GM12878 (cell line): ENCODE results near the gene WDFY3. TPM values are rescaled to one million over a fixed set of nuclear protein-coding genes. Genes with fewer than 3 reads are reported as not detected.

Experiments used
- ATAC-seq: fragments of 200-7000 bp; cut with Tn5 transposase; 3 replicates; pipeline ENCODE4 v1.9.1; 2020; ENCODE audit warnings: mild to moderate bottlenecking, moderate library complexity
- BruUV-seq: library from RNA; stranded (reverse); fragments of 400-500 nt; replicated peaks from 2 replicates; lab custom pipeline; 2021; lab: Mats Ljungman, UMichigan
- CTCF ChIA-PET: fragments of 300-600 bp; sonication (Branson Sonifier 250); formaldehyde crosslinking; extraction: SDS; loops from one replicate; lab custom pipeline; 2021; ENCODE audit warnings: inconsistent platforms; lab: Yijun Ruan, JAX
- POLR2A ChIA-PET: fragments of 350-600 bp; formaldehyde crosslinking; extraction: SDS; loops from one replicate; lab custom pipeline; 2021; ENCODE audit warnings: inconsistent platforms; lab: Charles Lee
- RAD21 ChIA-PET: fragments of 300-600 bp; sonication (Branson Sonifier 250); formaldehyde crosslinking; loops from one replicate; lab custom pipeline; 2023; ENCODE audit warnings: antibody characterized with exemption; ENCODE audit not compliant: unreplicated experiment; lab: Charles Lee
- SMC1A ChIA-PET: fragments of 300-600 bp; sonication (Branson Sonifier 250); formaldehyde crosslinking; loops from one replicate; lab custom pipeline; 2023; ENCODE audit not compliant: unreplicated experiment, uncharacterized antibody; lab: Charles Lee
- DNase-seq: peaks from one replicate; pipeline ENCODE4 v3.0.0-alpha.2; 2011; ENCODE audit warnings: low read depth, low spot score
- FAIRE-seq: peaks from 3 replicates; lab custom pipeline; 2011; peaks lifted over from hg19 to GRCh38; lab: Jason Lieb, UNC
- H2AFZ ChIP-seq: 2 replicates; pipeline ENCODE4 v1.6.0; 2011; ENCODE audit warnings: low read depth, low read length, control low read depth; ENCODE audit not compliant: control insufficient read depth
- H3K27ac ChIP-seq: 2 replicates; pipeline ENCODE4 v1.5.1; 2011; ENCODE audit warnings: control low read depth; ENCODE audit not compliant: control insufficient read depth, insufficient read depth
- H3K27me3 ChIP-seq, 2 experiments: replicated peaks in 1 of 2; 2 replicates each; pipeline versions ENCODE4 v1.6.0 to v1.6.1; 2011; ENCODE audit warnings: low read length in 1 of 2; ENCODE audit not compliant: control insufficient read depth in 2 of 2, insufficient read depth in 2 of 2
- H3K36me3 ChIP-seq, 2 experiments: 2 replicates each; pipeline ENCODE4 v1.5.1; 2011; ENCODE audit warnings: low read length in 1 of 2; ENCODE audit not compliant: control insufficient read depth in 2 of 2, insufficient read depth in 2 of 2
- H3K4me1 ChIP-seq: 2 replicates; pipeline ENCODE4 v1.6.1; 2011; ENCODE audit warnings: mild to moderate bottlenecking, low read length, moderate library complexity, mixed read lengths; ENCODE audit not compliant: control insufficient read depth, insufficient read depth
- H3K4me2 ChIP-seq: 2 replicates; pipeline ENCODE4 v1.6.0; 2011; ENCODE audit warnings: control low read depth; ENCODE audit not compliant: control insufficient read depth, insufficient read depth
- H3K4me3 ChIP-seq: fragments of 200-600 bp; sonication (generic); 2 replicates; pipeline ENCODE4 v1.5.1; 2016
- H3K79me2 ChIP-seq: 2 replicates; pipeline ENCODE4 v1.6.0; 2011; ENCODE audit warnings: low read length; ENCODE audit not compliant: control insufficient read depth, insufficient read depth
- H3K9ac ChIP-seq: 2 replicates; pipeline ENCODE4 v1.8.0; 2011; ENCODE audit warnings: low read length, control low read depth, mixed read lengths; ENCODE audit not compliant: control insufficient read depth, insufficient read depth
- H3K9me3 ChIP-seq: replicated peaks from 3 replicates; pipeline ENCODE4 v1.5.1; 2011; ENCODE audit warnings: mild to moderate bottlenecking, low read length; ENCODE audit not compliant: control insufficient read depth, insufficient read depth
- H4K20me1 ChIP-seq: 2 replicates; pipeline ENCODE4 v1.6.0; 2011; ENCODE audit not compliant: control insufficient read depth, insufficient read depth
- HDAC6 ChIP-seq: fragments of 200-600 bp; sonication (generic); IDR thresholded peaks from one replicate; pipeline ENCODE4 v1.8.0; 2017; ENCODE audit warnings: antibody characterized with exemption; ENCODE audit not compliant: unreplicated experiment
- SP1 ChIP-seq: IDR thresholded peaks from one replicate; pipeline ENCODE4 v1.6.1; 2011; ENCODE audit warnings: low read depth, low read length
- WGBS: methylation state at CpG from one replicate; pipeline ENCODE4 v1.1.6; 2016; ENCODE audit warnings: low lambda C conversion rate; ENCODE audit not compliant: insufficient replicate concordance, insufficient coverage; ENCODE audit errors: missing lambda C conversion rate; 5-methylcytosine and 5-hydroxymethylcytosine counted together
- in situ Hi-C: fragments of 300-500 bp; cut with MboI; formaldehyde crosslinking; loops from 9 replicates; pipeline ENCODE4 v1.14.3; 2018; ENCODE audit warnings: mixed read lengths
- intact Hi-C: fragments of 100-400 bp; cut with micrococcal nuclease; formaldehyde crosslinking; loops from one replicate; pipeline ENCODE4 v1.14.2; 2022; ENCODE audit not compliant: unreplicated experiment
- polyA plus RNA-seq, 11 experiments: library from polyadenylated mRNA; depleted of rRNA in 4 of 11; unstranded in 6 of 11; stranded (reverse) in 5 of 11; fragments of >200 nt; fragmentation: Nextera tagmentation in 4 of 11; fragmentation: Illumina TruSeq in 1 of 11; extraction: Ambion mirVana in 4 of 11; extraction: Trizol in 1 of 11; gene quantifications; 1 replicate in 1 of 11; 2 replicates in 10 of 11; pipeline versions ENCODE4 v1.2.1 to v1.2.3, GENCODE V29; 2011 to 2016; ENCODE audit warnings: inconsistent platforms in 2 of 11, missing spikeins in 2 of 11, low read depth in 1 of 11
- total RNA-seq, 4 experiments: library from RNA; depleted of rRNA in 3 of 4; stranded (reverse); fragments of >200 nt in 3 of 4; fragmentation: Illumina TruSeq in 1 of 4; extraction: Trizol in 1 of 4; gene quantifications; 2 replicates each; pipeline versions ENCODE4 v1.2.1 to v1.2.3, GENCODE V29; 2013 to 2021
- TF ChIP-seq, protein P1 (sequence below): fragments of 450-650 bp; formaldehyde crosslinking; IDR thresholded peaks from 2 replicates; pipeline ENCODE4 v1.4.0; 2020; ENCODE audit warnings: mild to moderate bottlenecking, moderate library complexity
- TF ChIP-seq, protein P2 (sequence below): fragments of 450-650 bp; IDR thresholded peaks from 2 replicates; pipeline ENCODE4 v1.6.1; 2017; ENCODE audit warnings: borderline replicate concordance
- TF ChIP-seq, protein P3 (sequence below): IDR thresholded peaks from 2 replicates; pipeline ENCODE4 v1.6.1; 2012; ENCODE audit warnings: improper control_type of control experiment, low read depth, low read length; ENCODE audit not compliant: insufficient replicate concordance
- TF ChIP-seq, protein P4 (sequence below): fragments of 450-650 bp; IDR thresholded peaks from 2 replicates; pipeline ENCODE4 v1.6.1; 2016; ENCODE audit warnings: mild to moderate bottlenecking
- TF ChIP-seq, protein P5 (sequence below): IDR thresholded peaks from 2 replicates; pipeline ENCODE4 v1.6.1; 2012; ENCODE audit warnings: low read depth, low read length, improper control_type of control experiment

The WDFY3 gene
- total and polyA plus RNA-seq, 10 of the 15 experiments (the other 5 are each of a cell fraction or from before 2014, with no cell fraction given) = 0.01 to 0.23 (median 0.12) TPM; not detected in 2

DNA sequence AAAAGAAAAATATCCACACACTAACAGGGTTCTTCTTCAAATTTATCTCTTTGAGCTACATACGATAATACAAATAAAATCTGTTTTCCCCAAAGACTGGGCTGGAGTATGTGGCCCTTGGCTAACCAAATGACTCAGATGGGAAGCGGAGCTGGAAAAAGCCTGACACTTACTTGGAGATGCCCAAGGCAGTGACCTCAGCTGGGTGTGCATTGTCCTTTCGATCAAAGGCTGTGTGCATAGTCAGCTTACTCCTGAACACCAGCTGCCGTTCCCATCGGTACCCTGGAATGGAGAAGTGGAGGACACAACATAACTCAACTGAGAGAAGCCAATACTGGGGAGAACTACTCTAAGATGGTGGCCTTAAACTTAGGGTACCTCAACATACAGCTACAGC is 288.5 kb downstream of the WDFY3 start (continued):
- TF ChIP-seq, protein P1, sequence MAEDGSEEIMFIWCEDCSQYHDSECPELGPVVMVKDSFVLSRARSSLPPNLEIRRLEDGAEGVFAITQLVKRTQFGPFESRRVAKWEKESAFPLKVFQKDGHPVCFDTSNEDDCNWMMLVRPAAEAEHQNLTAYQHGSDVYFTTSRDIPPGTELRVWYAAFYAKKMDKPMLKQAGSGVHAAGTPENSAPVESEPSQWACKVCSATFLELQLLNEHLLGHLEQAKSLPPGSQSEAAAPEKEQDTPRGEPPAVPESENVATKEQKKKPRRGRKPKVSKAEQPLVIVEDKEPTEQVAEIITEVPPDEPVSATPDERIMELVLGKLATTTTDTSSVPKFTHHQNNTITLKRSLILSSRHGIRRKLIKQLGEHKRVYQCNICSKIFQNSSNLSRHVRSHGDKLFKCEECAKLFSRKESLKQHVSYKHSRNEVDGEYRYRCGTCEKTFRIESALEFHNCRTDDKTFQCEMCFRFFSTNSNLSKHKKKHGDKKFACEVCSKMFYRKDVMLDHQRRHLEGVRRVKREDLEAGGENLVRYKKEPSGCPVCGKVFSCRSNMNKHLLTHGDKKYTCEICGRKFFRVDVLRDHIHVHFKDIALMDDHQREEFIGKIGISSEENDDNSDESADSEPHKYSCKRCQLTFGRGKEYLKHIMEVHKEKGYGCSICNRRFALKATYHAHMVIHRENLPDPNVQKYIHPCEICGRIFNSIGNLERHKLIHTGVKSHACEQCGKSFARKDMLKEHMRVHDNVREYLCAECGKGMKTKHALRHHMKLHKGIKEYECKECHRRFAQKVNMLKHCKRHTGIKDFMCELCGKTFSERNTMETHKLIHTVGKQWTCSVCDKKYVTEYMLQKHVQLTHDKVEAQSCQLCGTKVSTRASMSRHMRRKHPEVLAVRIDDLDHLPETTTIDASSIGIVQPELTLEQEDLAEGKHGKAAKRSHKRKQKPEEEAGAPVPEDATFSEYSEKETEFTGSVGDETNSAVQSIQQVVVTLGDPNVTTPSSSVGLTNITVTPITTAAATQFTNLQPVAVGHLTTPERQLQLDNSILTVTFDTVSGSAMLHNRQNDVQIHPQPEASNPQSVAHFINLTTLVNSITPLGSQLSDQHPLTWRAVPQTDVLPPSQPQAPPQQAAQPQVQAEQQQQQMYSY (CRISPR knock-in tag) = no peak
- no peak for TF ChIP-seq SP1
- TF ChIP-seq, protein P2, sequence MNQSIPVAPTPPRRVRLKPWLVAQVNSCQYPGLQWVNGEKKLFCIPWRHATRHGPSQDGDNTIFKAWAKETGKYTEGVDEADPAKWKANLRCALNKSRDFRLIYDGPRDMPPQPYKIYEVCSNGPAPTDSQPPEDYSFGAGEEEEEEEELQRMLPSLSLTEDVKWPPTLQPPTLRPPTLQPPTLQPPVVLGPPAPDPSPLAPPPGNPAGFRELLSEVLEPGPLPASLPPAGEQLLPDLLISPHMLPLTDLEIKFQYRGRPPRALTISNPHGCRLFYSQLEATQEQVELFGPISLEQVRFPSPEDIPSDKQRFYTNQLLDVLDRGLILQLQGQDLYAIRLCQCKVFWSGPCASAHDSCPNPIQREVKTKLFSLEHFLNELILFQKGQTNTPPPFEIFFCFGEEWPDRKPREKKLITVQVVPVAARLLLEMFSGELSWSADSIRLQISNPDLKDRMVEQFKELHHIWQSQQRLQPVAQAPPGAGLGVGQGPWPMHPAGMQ = no peak

DNA sequence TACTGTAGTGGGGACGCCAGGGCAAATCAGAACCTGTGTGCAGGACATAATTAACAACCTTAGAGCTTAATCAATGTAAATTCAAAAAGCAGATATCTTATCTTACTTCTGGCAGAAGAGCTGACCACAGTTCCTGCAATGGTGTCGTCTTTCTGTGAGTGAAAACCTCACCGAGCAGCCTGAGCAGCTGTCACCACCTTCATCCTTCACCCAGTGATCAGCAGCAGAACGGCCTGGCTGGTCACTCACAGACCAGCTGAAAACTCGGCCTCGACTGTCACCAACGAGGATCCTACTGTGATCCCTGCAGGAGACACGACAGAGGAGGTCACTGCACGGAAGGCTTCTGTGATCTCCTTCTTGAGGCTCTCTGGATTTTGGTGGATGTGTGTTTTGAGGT is 289.4 kb downstream of the WDFY3 start:
- POLR2A ChIA-PET = no interaction called here
- in situ Hi-C loops = no loop called here
- intact Hi-C loops = no loop called here
- TF ChIP-seq, protein P3, sequence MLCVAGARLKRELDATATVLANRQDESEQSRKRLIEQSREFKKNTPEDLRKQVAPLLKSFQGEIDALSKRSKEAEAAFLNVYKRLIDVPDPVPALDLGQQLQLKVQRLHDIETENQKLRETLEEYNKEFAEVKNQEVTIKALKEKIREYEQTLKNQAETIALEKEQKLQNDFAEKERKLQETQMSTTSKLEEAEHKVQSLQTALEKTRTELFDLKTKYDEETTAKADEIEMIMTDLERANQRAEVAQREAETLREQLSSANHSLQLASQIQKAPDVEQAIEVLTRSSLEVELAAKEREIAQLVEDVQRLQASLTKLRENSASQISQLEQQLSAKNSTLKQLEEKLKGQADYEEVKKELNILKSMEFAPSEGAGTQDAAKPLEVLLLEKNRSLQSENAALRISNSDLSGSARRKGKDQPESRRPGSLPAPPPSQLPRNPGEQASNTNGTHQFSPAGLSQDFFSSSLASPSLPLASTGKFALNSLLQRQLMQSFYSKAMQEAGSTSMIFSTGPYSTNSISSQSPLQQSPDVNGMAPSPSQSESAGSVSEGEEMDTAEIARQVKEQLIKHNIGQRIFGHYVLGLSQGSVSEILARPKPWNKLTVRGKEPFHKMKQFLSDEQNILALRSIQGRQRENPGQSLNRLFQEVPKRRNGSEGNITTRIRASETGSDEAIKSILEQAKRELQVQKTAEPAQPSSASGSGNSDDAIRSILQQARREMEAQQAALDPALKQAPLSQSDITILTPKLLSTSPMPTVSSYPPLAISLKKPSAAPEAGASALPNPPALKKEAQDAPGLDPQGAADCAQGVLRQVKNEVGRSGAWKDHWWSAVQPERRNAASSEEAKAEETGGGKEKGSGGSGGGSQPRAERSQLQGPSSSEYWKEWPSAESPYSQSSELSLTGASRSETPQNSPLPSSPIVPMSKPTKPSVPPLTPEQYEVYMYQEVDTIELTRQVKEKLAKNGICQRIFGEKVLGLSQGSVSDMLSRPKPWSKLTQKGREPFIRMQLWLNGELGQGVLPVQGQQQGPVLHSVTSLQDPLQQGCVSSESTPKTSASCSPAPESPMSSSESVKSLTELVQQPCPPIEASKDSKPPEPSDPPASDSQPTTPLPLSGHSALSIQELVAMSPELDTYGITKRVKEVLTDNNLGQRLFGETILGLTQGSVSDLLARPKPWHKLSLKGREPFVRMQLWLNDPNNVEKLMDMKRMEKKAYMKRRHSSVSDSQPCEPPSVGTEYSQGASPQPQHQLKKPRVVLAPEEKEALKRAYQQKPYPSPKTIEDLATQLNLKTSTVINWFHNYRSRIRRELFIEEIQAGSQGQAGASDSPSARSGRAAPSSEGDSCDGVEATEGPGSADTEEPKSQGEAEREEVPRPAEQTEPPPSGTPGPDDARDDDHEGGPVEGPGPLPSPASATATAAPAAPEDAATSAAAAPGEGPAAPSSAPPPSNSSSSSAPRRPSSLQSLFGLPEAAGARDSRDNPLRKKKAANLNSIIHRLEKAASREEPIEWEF = no peak
- TF ChIP-seq, protein P4, sequence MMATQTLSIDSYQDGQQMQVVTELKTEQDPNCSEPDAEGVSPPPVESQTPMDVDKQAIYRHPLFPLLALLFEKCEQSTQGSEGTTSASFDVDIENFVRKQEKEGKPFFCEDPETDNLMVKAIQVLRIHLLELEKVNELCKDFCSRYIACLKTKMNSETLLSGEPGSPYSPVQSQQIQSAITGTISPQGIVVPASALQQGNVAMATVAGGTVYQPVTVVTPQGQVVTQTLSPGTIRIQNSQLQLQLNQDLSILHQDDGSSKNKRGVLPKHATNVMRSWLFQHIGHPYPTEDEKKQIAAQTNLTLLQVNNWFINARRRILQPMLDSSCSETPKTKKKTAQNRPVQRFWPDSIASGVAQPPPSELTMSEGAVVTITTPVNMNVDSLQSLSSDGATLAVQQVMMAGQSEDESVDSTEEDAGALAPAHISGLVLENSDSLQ = no peak
- TF ChIP-seq HDAC6 = no peak
- TF ChIP-seq, protein P5, sequence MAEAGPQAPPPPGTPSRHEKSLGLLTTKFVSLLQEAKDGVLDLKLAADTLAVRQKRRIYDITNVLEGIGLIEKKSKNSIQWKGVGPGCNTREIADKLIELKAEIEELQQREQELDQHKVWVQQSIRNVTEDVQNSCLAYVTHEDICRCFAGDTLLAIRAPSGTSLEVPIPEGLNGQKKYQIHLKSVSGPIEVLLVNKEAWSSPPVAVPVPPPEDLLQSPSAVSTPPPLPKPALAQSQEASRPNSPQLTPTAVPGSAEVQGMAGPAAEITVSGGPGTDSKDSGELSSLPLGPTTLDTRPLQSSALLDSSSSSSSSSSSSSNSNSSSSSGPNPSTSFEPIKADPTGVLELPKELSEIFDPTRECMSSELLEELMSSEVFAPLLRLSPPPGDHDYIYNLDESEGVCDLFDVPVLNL = no peak

More for the DNA sequence above, 289.4 kb downstream of the WDFY3 start:
- Histone ChIP-seq H3K4me1 (no peaks in the 10 kb centered on the region), H3K27ac (no peak overlapping the region), H3K27me3 (no peaks in the 10 kb centered on the region; a peak in 1 of 4 replicates), H3K9me3 (no peaks in the 10 kb centered on the region), H3K4me3 (no peak overlapping the region), H3K4me2 (no peak overlapping the region), H4K20me1 (no peaks in the 10 kb centered on the region), H3K9ac (no peak overlapping the region), H3K79me2 (no peaks in the 10 kb centered on the region), H3K36me3 (no peaks in the 10 kb centered on the region), H2AFZ (no peak overlapping the region)
- no peak for DNase-seq
- ChIA-PET SMC1A (no interaction called here), CTCF (no interaction called here), RAD21 (no interaction called here)
- no peak for FAIRE-seq
- 8% methylated on average over 9 of the region's 9 CpGs for WGBS
- no TSS peak for BruUV-seq
- ATAC-seq = no peak
